GM23338 (cell line): ENCODE results near the gene MAPT.

ENCODE experiments used
- CREB1 ChIP-seq: fragments of 250-450 bp; sonication (Bioruptor Pico); IDR thresholded peaks from 2 replicates; pipeline ENCODE4 v1.5.0; 2020; ENCODE audit warnings: low read depth, mild to moderate bottlenecking, moderate library complexity
- ETS1 ChIP-seq: IDR thresholded peaks from 2 replicates; pipeline ENCODE4 v1.6.1; 2016; ENCODE audit warnings: antibody characterized with exemption
- EZH2 ChIP-seq: fragments of 200-600 bp; sonication (generic); IDR thresholded peaks from one replicate; pipeline ENCODE4 v1.8.0; 2017; ENCODE audit warnings: antibody characterized with exemption, mild to moderate bottlenecking, low read depth; ENCODE audit not compliant: unreplicated experiment
- EZH2phosphoT487 ChIP-seq: fragments of 200-600 bp; sonication (generic); IDR thresholded peaks from one replicate; pipeline ENCODE4 v1.8.1; 2018; ENCODE audit warnings: antibody characterized with exemption; ENCODE audit not compliant: unreplicated experiment
- JUNB ChIP-seq: IDR thresholded peaks from one replicate; pipeline ENCODE4 v1.6.1; 2016; ENCODE audit warnings: antibody characterized with exemption; ENCODE audit not compliant: unreplicated experiment
- POLR2AphosphoS5 ChIP-seq: IDR thresholded peaks from 2 replicates; pipeline ENCODE4 v1.6.1; 2016; ENCODE audit warnings: antibody characterized with exemption, low read depth
- REST ChIP-seq: IDR thresholded peaks from one replicate; pipeline ENCODE4 v1.6.1; 2018; ENCODE audit warnings: antibody characterized with exemption; ENCODE audit not compliant: unreplicated experiment
- STAT1 ChIP-seq: IDR thresholded peaks from one replicate; pipeline ENCODE4 v1.6.1; 2016; ENCODE audit warnings: antibody characterized with exemption; ENCODE audit not compliant: unreplicated experiment
- ZNF114 ChIP-seq: fragments of 250-450 bp; sonication (Bioruptor Pico); IDR thresholded peaks from 2 replicates; pipeline ENCODE4 v1.5.0; 2020; ENCODE audit warnings: mild to moderate bottlenecking, moderate library complexity
- TF ChIP-seq, protein P1 (sequence below), 2 experiments: fragments of 200-600 bp in 1 of 2; sonication (generic) in 1 of 2; conservative IDR thresholded peaks; 2 replicates each; pipeline versions ENCODE4 v1.5.1 to v1.6.1; 2016 to 2017; ENCODE audit warnings: antibody characterized with exemption in 2 of 2, low read depth in 2 of 2, mild to moderate bottlenecking in 2 of 2, moderate library complexity in 1 of 2

DNA sequence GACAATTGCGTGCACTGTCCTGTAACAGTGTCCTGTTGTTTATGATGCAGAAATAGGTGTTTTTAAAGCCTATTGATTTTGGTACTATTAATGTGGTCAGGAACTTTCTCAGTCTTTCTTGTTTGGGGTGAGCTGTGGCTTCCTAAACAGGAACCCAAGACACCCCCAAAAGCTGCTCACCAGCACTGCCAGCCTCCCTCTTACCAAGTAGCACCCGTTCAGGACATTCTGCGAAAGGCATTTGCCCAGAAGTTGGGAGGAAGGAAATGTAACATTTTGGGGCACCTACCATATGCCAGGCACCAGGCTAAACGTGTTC, 83.1 kb downstream of the MAPT start:
- TF ChIP-seq EZH2 (no peak), POLR2AphosphoS5 (no peak), REST (no peak), EZH2phosphoT487 (no peak), ZNF114 (no peak), JUNB (no peak), STAT1 (no peak), CREB1 (CRISPR knock-in tag) (no peak), ETS1 (no peak)
- TF ChIP-seq, protein P1, sequence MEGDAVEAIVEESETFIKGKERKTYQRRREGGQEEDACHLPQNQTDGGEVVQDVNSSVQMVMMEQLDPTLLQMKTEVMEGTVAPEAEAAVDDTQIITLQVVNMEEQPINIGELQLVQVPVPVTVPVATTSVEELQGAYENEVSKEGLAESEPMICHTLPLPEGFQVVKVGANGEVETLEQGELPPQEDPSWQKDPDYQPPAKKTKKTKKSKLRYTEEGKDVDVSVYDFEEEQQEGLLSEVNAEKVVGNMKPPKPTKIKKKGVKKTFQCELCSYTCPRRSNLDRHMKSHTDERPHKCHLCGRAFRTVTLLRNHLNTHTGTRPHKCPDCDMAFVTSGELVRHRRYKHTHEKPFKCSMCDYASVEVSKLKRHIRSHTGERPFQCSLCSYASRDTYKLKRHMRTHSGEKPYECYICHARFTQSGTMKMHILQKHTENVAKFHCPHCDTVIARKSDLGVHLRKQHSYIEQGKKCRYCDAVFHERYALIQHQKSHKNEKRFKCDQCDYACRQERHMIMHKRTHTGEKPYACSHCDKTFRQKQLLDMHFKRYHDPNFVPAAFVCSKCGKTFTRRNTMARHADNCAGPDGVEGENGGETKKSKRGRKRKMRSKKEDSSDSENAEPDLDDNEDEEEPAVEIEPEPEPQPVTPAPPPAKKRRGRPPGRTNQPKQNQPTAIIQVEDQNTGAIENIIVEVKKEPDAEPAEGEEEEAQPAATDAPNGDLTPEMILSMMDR (conservative IDR thresholded peaks at IDR 0.05; ENCODE audit: low read depth in 2 of 2): no peak
